ENCODE data around the gene POLK.

Gene POLK

GRCh38 chr5:75511435-75512382, at the start of gene POLK, which contains the start of gene CERT1:
TSS of gene POLK (plus strand) at chr5:75511891.
TSS of gene CERT1 (minus strand) at chr5:75511629. CDS start at chr5:75511207, 422 bp downstream.
- peak; percentile 92 for DNase-seq (ENCODE audit: low read depth, low spot score)
- Histone ChIP-seq H3K9ac (ENCODE audit: insufficient read length, low read depth) (peak within 1 kb of the TSS; percentile 92), H3K27me3 (ENCODE audit: insufficient read depth, insufficient read length) (no peaks in the 10 kb centered on the region), H3K9me3 (ENCODE audit: insufficient read depth, low read length) (no peaks in the 10 kb centered on the region), H3K4me3 (ENCODE audit: insufficient read length, low read depth) (peak within 1 kb of the TSS; percentile 88), H3K36me3 (ENCODE audit: insufficient read depth, insufficient read length, low read length) (no peaks in the 10 kb centered on the region), H3K4me1 (ENCODE audit: insufficient read depth, insufficient read length) (no peaks in the 10 kb centered on the region)
- peak; percentile 53 for TF ChIP-seq YY1 (IDR thresholded peaks at IDR 0.05; ENCODE audit: insufficient read depth, insufficient read length)
- TF ChIP-seq ZNF274 (IDR thresholded peaks at IDR 0.05; ENCODE audit: low read depth, low read length): no peak

- Histone ChIP-seq H3K9ac (ENCODE audit: insufficient read length, low read depth) (no peak overlapping the region), H3K36me3 (ENCODE audit: insufficient read depth, insufficient read length, low read length) (no peaks in the 10 kb centered on the region), H3K4me1 (ENCODE audit: insufficient read depth, insufficient read length) (no peaks in the 10 kb centered on the region), H3K9me3 (ENCODE audit: insufficient read depth, low read length) (no peaks in the 10 kb centered on the region), H3K27me3 (ENCODE audit: insufficient read depth, insufficient read length) (no peaks in the 10 kb centered on the region), H3K4me3 (ENCODE audit: insufficient read length, low read depth) (no peak overlapping the region)
- no peak for DNase-seq (ENCODE audit: low read depth, low spot score)
- TF ChIP-seq YY1 (IDR thresholded peaks at IDR 0.05; ENCODE audit: insufficient read depth, insufficient read length): no peak
Observed at GRCh38 chr5:75463726-75464125, 48.0 kb upstream of the POLK start.

- Histone ChIP-seq H3K4me1 (ENCODE audit: insufficient read depth, insufficient read length) (no peaks in the 10 kb centered on the region), H3K9ac (ENCODE audit: insufficient read length, low read depth) (no peak overlapping the region), H3K27me3 (ENCODE audit: insufficient read depth, insufficient read length) (no peaks in the 10 kb centered on the region), H3K36me3 (ENCODE audit: insufficient read depth, insufficient read length, low read length) (no peaks in the 10 kb centered on the region), H3K9me3 (ENCODE audit: insufficient read depth, low read length) (peaks cover 10% of the 10 kb centered on the region; the same call in 1 of the 2 replicates), H3K4me3 (ENCODE audit: insufficient read length, low read depth) (no peak overlapping the region)
- no peak for DNase-seq (ENCODE audit: low read depth, low spot score)
- TF ChIP-seq SUZ12 (IDR thresholded peaks at IDR 0.05; ENCODE audit: extremely low read depth, insufficient read depth, insufficient read length) (no peak), ZNF274 (IDR thresholded peaks at IDR 0.05; ENCODE audit: low read depth, low read length) (no peak), YY1 (IDR thresholded peaks at IDR 0.05; ENCODE audit: insufficient read depth, insufficient read length) (no peak)
Observed at GRCh38 chr5:75465480-75465879, 46.2 kb upstream of the POLK start.

GRCh38 chr5:75466006-75466716, 45.5 kb upstream of the POLK start:
- DNase-seq (ENCODE audit: low read depth, low spot score): no peak
- Histone ChIP-seq H3K27me3 (ENCODE audit: insufficient read depth, insufficient read length) (no peaks in the 10 kb centered on the region), H3K4me1 (ENCODE audit: insufficient read depth, insufficient read length) (no peaks in the 10 kb centered on the region), H3K4me3 (ENCODE audit: insufficient read length, low read depth) (no peak overlapping the region), H3K9me3 (ENCODE audit: insufficient read depth, low read length) (peaks cover 11% of the 10 kb centered on the region; the same call in 1 of the 2 replicates), H3K36me3 (ENCODE audit: insufficient read depth, insufficient read length, low read length) (no peaks in the 10 kb centered on the region), H3K9ac (ENCODE audit: insufficient read length, low read depth) (no peak overlapping the region)
- TF ChIP-seq YY1 (IDR thresholded peaks at IDR 0.05; ENCODE audit: insufficient read depth, insufficient read length) (no peak), SUZ12 (IDR thresholded peaks at IDR 0.05; ENCODE audit: extremely low read depth, insufficient read depth, insufficient read length) (no peak), ZNF274 (IDR thresholded peaks at IDR 0.05; ENCODE audit: low read depth, low read length) (no peak)

GRCh38 chr5:75468593-75468992, 43.1 kb upstream of the POLK start:
- Histone ChIP-seq H3K27me3 (ENCODE audit: insufficient read depth, insufficient read length) (no peaks in the 10 kb centered on the region), H3K4me3 (ENCODE audit: insufficient read length, low read depth) (no peak overlapping the region), H3K36me3 (ENCODE audit: insufficient read depth, insufficient read length, low read length) (no peaks in the 10 kb centered on the region), H3K9me3 (ENCODE audit: insufficient read depth, low read length) (peaks cover 11% of the 10 kb centered on the region; the same call in 1 of the 2 replicates), H3K4me1 (ENCODE audit: insufficient read depth, insufficient read length) (no peaks in the 10 kb centered on the region), H3K9ac (ENCODE audit: insufficient read length, low read depth) (no peak overlapping the region)
- DNase-seq (ENCODE audit: low read depth, low spot score): no peak
- TF ChIP-seq YY1 (IDR thresholded peaks at IDR 0.05; ENCODE audit: insufficient read depth, insufficient read length) (no peak), ZNF274 (IDR thresholded peaks at IDR 0.05; ENCODE audit: low read depth, low read length) (no peak), SUZ12 (IDR thresholded peaks at IDR 0.05; ENCODE audit: extremely low read depth, insufficient read depth, insufficient read length) (no peak)

GRCh38 chr5:75469017-75469416, 42.7 kb upstream of the POLK start:
- DNase-seq (ENCODE audit: low read depth, low spot score): no peak
- no peak overlapping the region for H3K9ac ChIP-seq (ENCODE audit: insufficient read length, low read depth)
- TF ChIP-seq YY1 (IDR thresholded peaks at IDR 0.05; ENCODE audit: insufficient read depth, insufficient read length): no peak
- no peak for TF ChIP-seq SUZ12 (IDR thresholded peaks at IDR 0.05; ENCODE audit: extremely low read depth, insufficient read depth, insufficient read length)
- no peak for TF ChIP-seq ZNF274 (IDR thresholded peaks at IDR 0.05; ENCODE audit: low read depth, low read length)
- no peak overlapping the region for H3K4me3 ChIP-seq (ENCODE audit: insufficient read length, low read depth)
- H3K27me3 ChIP-seq (ENCODE audit: insufficient read depth, insufficient read length): no peaks in the 10 kb centered on the region
- no peaks in the 10 kb centered on the region for H3K36me3 ChIP-seq (ENCODE audit: insufficient read depth, insufficient read length, low read length)
- H3K4me1 ChIP-seq (ENCODE audit: insufficient read depth, insufficient read length): no peaks in the 10 kb centered on the region
- peaks cover 11% of the 10 kb centered on the region; the same call in 1 of the 2 replicates for H3K9me3 ChIP-seq (ENCODE audit: insufficient read depth, low read length)

GRCh38 chr5:75471193-75471592, 40.5 kb upstream of the POLK start:
- H3K4me1 ChIP-seq (ENCODE audit: insufficient read depth, insufficient read length): no peaks in the 10 kb centered on the region
- TF ChIP-seq ZNF274 (IDR thresholded peaks at IDR 0.05; ENCODE audit: low read depth, low read length) (no peak), SUZ12 (IDR thresholded peaks at IDR 0.05; ENCODE audit: extremely low read depth, insufficient read depth, insufficient read length) (no peak), YY1 (IDR thresholded peaks at IDR 0.05; ENCODE audit: insufficient read depth, insufficient read length) (no peak)
- H3K9ac ChIP-seq (ENCODE audit: insufficient read length, low read depth): no peak overlapping the region
- no peaks in the 10 kb centered on the region for H3K36me3 ChIP-seq (ENCODE audit: insufficient read depth, insufficient read length, low read length)
- H3K27me3 ChIP-seq (ENCODE audit: insufficient read depth, insufficient read length): no peaks in the 10 kb centered on the region
- DNase-seq (ENCODE audit: low read depth, low spot score): no peak
- H3K9me3 ChIP-seq (ENCODE audit: insufficient read depth, low read length): peaks cover 11% of the 10 kb centered on the region; the same call in 1 of the 2 replicates
- H3K4me3 ChIP-seq (ENCODE audit: insufficient read length, low read depth): no peak overlapping the region

All from NT2/D1 (cell line).